ENCODE data around the gene KRTAP10-2.
"Not testable (repeated sequence)": the region's sequence is repeated elsewhere in the genome, so short reads cannot be mapped to it uniquely, and the experiment has no call there.

Gene KRTAP10-2

GRCh38 chr21:44589094-44589493, 37.8 kb upstream of the KRTAP10-2 start:
- TF ChIP-seq, protein P1, sequence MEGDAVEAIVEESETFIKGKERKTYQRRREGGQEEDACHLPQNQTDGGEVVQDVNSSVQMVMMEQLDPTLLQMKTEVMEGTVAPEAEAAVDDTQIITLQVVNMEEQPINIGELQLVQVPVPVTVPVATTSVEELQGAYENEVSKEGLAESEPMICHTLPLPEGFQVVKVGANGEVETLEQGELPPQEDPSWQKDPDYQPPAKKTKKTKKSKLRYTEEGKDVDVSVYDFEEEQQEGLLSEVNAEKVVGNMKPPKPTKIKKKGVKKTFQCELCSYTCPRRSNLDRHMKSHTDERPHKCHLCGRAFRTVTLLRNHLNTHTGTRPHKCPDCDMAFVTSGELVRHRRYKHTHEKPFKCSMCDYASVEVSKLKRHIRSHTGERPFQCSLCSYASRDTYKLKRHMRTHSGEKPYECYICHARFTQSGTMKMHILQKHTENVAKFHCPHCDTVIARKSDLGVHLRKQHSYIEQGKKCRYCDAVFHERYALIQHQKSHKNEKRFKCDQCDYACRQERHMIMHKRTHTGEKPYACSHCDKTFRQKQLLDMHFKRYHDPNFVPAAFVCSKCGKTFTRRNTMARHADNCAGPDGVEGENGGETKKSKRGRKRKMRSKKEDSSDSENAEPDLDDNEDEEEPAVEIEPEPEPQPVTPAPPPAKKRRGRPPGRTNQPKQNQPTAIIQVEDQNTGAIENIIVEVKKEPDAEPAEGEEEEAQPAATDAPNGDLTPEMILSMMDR (IDR thresholded peaks at IDR 0.05; ENCODE audit: extremely low read depth, missing control alignments) = no peak
- no peak for DNase-seq (ENCODE audit: low spot score)

GRCh38 chr21:44585892-44586291, 34.6 kb upstream of the KRTAP10-2 start:
- TF ChIP-seq, protein P1 (IDR thresholded peaks at IDR 0.05; ENCODE audit: extremely low read depth, missing control alignments) = no peak
- DNase-seq (ENCODE audit: low spot score) = no peak

DNA sequence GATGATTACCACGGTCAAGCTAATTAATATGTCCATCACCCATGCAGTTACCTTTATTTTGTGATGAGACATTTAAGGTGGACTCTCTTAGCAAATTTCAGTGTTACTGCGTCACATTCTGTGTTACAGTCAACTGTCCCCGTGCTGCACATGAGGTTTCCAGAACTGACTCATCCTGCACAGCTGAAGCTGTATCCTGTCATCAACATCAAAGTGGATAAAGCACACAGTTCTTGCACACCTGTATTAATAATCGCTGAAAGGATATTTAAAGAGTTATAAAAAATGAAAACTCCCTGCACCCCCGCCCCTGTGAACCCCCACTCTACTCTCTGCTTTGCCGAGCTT, 32.5 kb upstream of the KRTAP10-2 start:
- no peak for DNase-seq (ENCODE audit: low spot score)
- TF ChIP-seq, protein P1 (IDR thresholded peaks at IDR 0.05; ENCODE audit: extremely low read depth, missing control alignments) = no peak

GRCh38 chr21:44583089-44583799, 31.9 kb upstream of the KRTAP10-2 start:
- TF ChIP-seq, protein P1 (IDR thresholded peaks at IDR 0.05; ENCODE audit: extremely low read depth, missing control alignments) = no peak
- DNase-seq (ENCODE audit: low spot score) = no peak

DNA sequence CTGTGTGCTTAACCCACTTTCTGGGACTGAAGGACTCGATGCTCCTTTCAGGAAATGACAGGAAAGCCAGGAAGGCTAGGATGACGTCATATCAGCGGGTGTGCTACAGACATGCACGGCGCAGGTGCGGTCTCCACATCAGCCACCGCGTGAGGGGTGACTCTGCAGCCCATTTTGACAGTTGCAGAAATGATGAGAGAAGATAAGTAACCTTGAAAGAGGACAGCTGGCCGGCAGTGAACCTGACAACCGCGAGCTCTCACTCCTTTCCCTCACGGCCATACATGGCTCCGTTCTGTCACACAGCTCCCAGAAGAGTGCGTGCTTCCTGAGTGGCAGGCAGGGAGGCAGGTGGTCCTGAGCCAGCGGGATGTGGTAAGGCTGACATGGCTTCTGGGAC, 30.8 kb upstream of the KRTAP10-2 start:
- TF ChIP-seq, protein P1 (IDR thresholded peaks at IDR 0.05; ENCODE audit: extremely low read depth, missing control alignments) = no peak

GRCh38 chr21:44581158-44581557, 29.9 kb upstream of the KRTAP10-2 start:
- no peak for DNase-seq (ENCODE audit: low spot score)
- TF ChIP-seq, protein P1 (IDR thresholded peaks at IDR 0.05; ENCODE audit: extremely low read depth, missing control alignments) = no peak

More for the DNA sequence above, 30.8 kb upstream of the KRTAP10-2 start:
- no peak for DNase-seq (ENCODE audit: low spot score)

GRCh38 chr21:44580231-44580821, 29.0 kb upstream of the KRTAP10-2 start, which contains the start of gene KRTAP10-5:
Gene KRTAP10-5 (minus strand): TSS chr21:44580604. CDS start chr21:44580578, 26 bp downstream.
- not testable (repeated sequence) for DNase-seq (ENCODE audit: low spot score)

DNA sequence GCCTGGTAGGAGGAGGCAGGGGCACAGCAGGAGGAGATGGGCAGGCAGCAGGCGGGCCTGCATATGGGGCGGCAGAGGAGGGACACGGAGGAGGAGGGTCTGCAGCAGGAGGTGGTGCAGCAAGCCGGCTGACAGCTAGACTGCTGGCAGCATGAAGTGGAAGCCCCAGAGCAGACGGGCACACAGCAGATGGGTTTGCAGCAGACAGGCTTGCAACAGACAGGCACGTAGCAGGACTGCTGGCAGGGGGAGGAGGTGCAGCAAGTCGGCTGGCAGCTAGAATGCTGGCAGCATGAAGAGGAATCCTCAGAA, 28.5 kb upstream of the KRTAP10-2 start:
- DNase-seq (ENCODE audit: low spot score) = no peak
- TF ChIP-seq, protein P1 (IDR thresholded peaks at IDR 0.05; ENCODE audit: extremely low read depth, missing control alignments) = no peak
